ENCODE results near the gene BCS1L. TPM values are rescaled to one million over a fixed set of nuclear protein-coding genes. Genes with fewer than 3 reads are reported as not detected.

BCS1L gene
- total and polyA plus RNA-seq, 9 of the 15 experiments (the other 6 are each of a cell fraction or from before 2014, with no cell fraction given), result 37.6 to 103 (median 56.7) TPM

DNA sequence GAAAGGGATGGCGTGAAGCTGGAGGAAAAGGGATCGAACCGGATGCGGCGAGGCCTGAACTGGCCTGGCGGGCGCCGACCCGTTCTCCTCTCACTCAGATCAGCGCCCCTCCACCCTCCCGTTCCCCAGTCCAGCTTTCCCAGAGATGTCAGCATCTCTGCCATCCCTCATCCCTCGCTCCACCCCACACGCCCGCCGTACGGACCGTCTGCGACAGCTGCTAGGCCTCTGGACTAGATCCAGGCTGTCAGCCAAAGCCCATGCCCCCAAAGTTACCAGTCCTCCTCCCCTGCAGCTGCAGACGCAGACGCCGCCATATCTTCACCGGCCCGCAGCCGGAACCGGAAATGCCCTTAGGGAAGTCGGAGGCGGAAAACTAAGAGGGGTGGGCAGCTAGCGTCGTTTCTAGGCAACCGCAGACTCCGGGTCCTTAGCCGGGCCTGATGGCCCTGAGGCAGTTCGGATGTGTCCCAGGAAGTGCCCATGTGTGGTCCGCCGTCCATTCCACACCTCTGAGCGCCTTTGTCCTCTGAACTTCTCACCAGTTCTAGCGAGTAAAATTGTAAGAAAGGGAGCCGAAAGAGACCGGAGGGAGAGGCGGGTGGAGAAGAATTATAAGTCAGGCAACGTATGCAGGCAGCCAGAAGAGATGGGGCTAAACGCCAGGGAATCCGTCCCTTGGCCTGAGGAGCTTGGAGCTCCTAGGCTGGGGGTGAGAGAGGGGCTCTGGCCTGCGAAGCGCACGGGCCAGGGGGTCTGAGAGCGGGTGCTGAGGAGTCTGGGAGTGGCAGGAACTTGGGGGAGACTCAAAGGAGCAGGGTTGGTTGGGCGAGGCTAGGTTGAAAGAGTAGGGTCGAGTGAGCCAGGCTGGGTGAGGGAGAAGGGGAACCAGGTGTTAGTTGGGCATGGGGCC is 12.4 kb downstream of the BCS1L start, which contains the start of the genes RNF25 and STK36 (continued):
- TF ChIP-seq, protein P1, sequence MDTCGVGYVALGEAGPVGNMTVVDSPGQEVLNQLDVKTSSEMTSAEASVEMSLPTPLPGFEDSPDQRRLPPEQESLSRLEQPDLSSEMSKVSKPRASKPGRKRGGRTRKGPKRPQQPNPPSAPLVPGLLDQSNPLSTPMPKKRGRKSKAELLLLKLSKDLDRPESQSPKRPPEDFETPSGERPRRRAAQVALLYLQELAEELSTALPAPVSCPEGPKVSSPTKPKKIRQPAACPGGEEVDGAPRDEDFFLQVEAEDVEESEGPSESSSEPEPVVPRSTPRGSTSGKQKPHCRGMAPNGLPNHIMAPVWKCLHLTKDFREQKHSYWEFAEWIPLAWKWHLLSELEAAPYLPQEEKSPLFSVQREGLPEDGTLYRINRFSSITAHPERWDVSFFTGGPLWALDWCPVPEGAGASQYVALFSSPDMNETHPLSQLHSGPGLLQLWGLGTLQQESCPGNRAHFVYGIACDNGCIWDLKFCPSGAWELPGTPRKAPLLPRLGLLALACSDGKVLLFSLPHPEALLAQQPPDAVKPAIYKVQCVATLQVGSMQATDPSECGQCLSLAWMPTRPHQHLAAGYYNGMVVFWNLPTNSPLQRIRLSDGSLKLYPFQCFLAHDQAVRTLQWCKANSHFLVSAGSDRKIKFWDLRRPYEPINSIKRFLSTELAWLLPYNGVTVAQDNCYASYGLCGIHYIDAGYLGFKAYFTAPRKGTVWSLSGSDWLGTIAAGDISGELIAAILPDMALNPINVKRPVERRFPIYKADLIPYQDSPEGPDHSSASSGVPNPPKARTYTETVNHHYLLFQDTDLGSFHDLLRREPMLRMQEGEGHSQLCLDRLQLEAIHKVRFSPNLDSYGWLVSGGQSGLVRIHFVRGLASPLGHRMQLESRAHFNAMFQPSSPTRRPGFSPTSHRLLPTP (IDR thresholded peaks at IDR 0.05; ENCODE audit: borderline replicate concordance, extremely low read depth, insufficient read length), result no peak
- TF ChIP-seq TCF7 (IDR thresholded peaks at IDR 0.05; ENCODE audit: borderline replicate concordance) (no peak), IFI16 (CRISPR knock-in tag; IDR thresholded peaks at IDR 0.05) (no peak), OTX1 (CRISPR knock-in tag; IDR thresholded peaks at IDR 0.05) (no peak), ZNF830 (CRISPR knock-in tag; IDR thresholded peaks at IDR 0.05) (no peak), TAF9B (IDR thresholded peaks at IDR 0.05; ENCODE audit: partially characterized antibody) (peak; percentile 61), SIN3A (IDR thresholded peaks at IDR 0.05; ENCODE audit: borderline replicate concordance in 2 of 2, control insufficient read depth in 1 of 2, low read depth in 2 of 2, low read length in 2 of 2) (peak; percentile 66; a peak in 1 of 4 replicates), PTTG1 (tag; IDR thresholded peaks at IDR 0.05; ENCODE audit: low read depth) (no peak), HNRNPH1 (optimal IDR thresholded peaks at IDR 0.05; ENCODE audit: low read depth, low read length) (no peak), ETV1 (tag; conservative IDR thresholded peaks at IDR 0.05; ENCODE audit: low read depth) (no peak; the same call in none of the 2 replicates), SMC3 (conservative IDR thresholded peaks at IDR 0.05; ENCODE audit: insufficient read depth, low read depth, low read length) (no peak), PTBP1 (IDR thresholded peaks at IDR 0.05; ENCODE audit: low read depth, low read length) (no peak)
- TF ChIP-seq, protein P2, sequence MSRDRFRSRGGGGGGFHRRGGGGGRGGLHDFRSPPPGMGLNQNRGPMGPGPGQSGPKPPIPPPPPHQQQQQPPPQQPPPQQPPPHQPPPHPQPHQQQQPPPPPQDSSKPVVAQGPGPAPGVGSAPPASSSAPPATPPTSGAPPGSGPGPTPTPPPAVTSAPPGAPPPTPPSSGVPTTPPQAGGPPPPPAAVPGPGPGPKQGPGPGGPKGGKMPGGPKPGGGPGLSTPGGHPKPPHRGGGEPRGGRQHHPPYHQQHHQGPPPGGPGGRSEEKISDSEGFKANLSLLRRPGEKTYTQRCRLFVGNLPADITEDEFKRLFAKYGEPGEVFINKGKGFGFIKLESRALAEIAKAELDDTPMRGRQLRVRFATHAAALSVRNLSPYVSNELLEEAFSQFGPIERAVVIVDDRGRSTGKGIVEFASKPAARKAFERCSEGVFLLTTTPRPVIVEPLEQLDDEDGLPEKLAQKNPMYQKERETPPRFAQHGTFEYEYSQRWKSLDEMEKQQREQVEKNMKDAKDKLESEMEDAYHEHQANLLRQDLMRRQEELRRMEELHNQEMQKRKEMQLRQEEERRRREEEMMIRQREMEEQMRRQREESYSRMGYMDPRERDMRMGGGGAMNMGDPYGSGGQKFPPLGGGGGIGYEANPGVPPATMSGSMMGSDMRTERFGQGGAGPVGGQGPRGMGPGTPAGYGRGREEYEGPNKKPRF (IDR thresholded peaks at IDR 0.05; ENCODE audit: low read depth, low read length), result no peak
- TF ChIP-seq, protein P3, sequence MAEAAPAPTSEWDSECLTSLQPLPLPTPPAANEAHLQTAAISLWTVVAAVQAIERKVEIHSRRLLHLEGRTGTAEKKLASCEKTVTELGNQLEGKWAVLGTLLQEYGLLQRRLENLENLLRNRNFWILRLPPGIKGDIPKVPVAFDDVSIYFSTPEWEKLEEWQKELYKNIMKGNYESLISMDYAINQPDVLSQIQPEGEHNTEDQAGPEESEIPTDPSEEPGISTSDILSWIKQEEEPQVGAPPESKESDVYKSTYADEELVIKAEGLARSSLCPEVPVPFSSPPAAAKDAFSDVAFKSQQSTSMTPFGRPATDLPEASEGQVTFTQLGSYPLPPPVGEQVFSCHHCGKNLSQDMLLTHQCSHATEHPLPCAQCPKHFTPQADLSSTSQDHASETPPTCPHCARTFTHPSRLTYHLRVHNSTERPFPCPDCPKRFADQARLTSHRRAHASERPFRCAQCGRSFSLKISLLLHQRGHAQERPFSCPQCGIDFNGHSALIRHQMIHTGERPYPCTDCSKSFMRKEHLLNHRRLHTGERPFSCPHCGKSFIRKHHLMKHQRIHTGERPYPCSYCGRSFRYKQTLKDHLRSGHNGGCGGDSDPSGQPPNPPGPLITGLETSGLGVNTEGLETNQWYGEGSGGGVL (CRISPR knock-in tag; IDR thresholded peaks at IDR 0.05), result no peak
- TF ChIP-seq, protein P4, sequence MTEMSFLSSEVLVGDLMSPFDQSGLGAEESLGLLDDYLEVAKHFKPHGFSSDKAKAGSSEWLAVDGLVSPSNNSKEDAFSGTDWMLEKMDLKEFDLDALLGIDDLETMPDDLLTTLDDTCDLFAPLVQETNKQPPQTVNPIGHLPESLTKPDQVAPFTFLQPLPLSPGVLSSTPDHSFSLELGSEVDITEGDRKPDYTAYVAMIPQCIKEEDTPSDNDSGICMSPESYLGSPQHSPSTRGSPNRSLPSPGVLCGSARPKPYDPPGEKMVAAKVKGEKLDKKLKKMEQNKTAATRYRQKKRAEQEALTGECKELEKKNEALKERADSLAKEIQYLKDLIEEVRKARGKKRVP (CRISPR knock-in tag; IDR thresholded peaks at IDR 0.05), result no peak
- TF ChIP-seq, protein P5, sequence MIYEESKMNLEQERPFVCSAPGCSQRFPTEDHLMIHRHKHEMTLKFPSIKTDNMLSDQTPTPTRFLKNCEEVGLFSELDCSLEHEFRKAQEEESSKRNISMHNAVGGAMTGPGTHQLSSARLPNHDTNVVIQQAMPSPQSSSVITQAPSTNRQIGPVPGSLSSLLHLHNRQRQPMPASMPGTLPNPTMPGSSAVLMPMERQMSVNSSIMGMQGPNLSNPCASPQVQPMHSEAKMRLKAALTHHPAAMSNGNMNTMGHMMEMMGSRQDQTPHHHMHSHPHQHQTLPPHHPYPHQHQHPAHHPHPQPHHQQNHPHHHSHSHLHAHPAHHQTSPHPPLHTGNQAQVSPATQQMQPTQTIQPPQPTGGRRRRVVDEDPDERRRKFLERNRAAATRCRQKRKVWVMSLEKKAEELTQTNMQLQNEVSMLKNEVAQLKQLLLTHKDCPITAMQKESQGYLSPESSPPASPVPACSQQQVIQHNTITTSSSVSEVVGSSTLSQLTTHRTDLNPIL (CRISPR knock-in tag; IDR thresholded peaks at IDR 0.05), result no peak

Data from K562 (cell line).